GM12801 (cell line): ENCODE data around the gene ZDHHC11B.

ENCODE experiments used
- TF ChIP-seq, protein P1 (sequence below): IDR thresholded peaks from one replicate; pipeline ENCODE4 v1.5.1; 2011; ENCODE audit warnings: control low read depth; ENCODE audit not compliant: insufficient read length; ENCODE audit errors: extremely low read depth

Gene ZDHHC11B

DNA sequence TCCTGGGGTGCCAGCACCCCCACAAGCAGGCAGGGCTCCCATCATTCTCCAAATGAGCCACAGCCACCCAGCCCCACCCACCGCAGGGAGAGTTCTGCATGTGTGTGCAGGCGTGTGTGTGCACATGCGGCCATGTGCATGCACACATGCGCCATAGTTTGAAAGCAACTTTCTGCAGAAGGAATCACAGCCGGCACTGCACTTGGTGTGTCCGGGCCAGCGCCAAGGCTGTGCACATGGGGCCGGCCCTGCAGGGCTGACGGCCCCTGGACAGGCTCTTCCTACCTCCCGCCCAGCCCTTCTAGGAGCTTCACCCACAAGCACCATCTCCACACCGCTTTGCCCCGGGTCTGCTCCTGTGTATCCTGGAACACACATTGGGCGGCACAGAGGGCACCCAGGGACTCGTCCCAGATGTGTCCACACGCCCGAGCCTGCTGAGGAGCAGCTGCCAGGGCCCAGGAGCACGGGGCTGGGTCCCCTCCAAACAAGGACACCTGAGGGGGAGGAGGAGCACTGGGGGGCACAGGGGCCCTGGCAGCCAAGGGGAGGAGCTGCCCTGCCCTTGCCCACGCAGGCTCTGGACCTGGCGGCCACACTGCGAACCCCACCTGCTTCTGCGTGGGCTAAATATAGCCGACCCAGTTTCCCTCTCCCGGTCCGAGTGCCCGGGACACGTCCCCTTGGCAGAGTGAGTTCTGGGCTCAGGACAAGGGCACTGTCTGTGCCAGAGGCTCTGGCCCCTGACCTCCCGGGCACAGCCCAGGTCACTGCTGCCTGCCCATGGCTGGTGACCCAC is 110.5 kb downstream of the ZDHHC11B start:
- TF ChIP-seq, protein P1, sequence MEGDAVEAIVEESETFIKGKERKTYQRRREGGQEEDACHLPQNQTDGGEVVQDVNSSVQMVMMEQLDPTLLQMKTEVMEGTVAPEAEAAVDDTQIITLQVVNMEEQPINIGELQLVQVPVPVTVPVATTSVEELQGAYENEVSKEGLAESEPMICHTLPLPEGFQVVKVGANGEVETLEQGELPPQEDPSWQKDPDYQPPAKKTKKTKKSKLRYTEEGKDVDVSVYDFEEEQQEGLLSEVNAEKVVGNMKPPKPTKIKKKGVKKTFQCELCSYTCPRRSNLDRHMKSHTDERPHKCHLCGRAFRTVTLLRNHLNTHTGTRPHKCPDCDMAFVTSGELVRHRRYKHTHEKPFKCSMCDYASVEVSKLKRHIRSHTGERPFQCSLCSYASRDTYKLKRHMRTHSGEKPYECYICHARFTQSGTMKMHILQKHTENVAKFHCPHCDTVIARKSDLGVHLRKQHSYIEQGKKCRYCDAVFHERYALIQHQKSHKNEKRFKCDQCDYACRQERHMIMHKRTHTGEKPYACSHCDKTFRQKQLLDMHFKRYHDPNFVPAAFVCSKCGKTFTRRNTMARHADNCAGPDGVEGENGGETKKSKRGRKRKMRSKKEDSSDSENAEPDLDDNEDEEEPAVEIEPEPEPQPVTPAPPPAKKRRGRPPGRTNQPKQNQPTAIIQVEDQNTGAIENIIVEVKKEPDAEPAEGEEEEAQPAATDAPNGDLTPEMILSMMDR = no peak

DNA sequence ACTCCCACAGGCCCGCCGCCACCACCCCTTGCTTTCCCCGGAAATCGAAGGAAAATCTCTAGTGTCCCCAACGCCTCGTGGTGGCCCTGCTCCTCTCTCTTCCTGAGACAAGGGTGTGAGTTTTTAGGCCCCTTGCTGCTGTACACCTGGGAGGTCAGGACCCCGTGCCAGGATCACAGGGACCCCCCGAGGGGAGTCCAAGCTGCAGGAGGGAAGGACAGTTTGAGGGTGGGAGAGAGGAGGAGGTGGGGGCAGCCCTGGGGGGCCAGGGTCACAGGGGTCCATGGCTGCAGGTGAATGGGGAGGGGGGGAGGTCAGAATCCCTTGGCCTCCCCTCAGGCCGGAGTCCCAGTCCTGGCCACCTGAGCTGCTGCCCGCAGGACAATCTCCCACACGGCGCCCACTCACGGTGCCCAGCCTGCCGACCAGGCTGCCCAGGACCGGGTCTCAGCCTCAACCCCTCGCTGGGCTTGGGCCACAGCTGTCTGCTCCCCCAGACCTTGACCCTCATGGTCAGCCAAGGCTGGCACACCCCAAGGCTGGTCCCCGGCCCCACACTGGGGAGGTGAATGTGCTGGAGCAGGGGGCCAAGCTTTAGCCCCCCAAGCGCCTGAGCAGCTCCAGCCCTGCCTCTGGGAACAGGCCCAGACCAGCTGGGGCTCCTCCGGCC is 111.2 kb downstream of the ZDHHC11B start:
- TF ChIP-seq, protein P1 = no peak

DNA sequence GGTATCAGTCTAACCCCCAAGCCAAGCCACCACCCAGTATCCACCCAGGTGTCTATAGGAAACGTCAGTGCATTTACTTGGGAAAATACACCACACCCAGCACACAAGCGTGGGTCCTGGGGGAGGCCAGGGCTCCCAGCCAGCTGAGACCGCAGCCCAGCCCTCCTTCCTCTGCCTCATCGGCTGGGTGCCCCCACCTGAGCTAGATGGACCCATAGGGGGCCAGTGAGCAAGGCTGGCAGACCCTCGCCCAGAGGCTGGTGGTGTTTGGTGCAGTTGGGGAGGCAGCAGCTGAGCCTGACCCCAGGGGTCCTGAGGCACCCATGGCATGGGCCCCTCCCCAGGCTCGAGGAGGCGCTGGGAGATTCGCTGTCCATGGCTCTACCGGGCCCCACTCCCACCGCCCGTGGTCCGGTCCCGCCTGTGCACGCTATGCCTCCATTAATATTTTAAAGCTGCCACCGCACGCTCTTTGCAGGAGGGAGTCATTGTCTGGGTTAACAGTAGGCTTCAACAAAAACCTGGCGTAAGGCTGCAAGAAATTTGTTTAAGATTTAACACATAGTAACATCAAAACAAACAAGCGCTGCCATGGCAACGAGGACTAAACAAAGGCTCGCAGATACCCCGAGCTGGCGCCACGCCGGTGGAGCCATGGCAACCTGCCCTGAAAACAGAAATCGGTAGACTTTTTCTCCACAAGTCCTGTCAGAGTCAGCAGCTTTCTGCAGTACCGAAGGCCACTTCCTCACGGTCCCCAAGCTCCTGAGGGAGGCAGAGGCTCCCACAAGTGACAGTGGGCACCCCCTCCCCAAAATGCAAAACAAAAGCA is 112.0 kb downstream of the ZDHHC11B start:
- TF ChIP-seq, protein P1 = no peak

DNA sequence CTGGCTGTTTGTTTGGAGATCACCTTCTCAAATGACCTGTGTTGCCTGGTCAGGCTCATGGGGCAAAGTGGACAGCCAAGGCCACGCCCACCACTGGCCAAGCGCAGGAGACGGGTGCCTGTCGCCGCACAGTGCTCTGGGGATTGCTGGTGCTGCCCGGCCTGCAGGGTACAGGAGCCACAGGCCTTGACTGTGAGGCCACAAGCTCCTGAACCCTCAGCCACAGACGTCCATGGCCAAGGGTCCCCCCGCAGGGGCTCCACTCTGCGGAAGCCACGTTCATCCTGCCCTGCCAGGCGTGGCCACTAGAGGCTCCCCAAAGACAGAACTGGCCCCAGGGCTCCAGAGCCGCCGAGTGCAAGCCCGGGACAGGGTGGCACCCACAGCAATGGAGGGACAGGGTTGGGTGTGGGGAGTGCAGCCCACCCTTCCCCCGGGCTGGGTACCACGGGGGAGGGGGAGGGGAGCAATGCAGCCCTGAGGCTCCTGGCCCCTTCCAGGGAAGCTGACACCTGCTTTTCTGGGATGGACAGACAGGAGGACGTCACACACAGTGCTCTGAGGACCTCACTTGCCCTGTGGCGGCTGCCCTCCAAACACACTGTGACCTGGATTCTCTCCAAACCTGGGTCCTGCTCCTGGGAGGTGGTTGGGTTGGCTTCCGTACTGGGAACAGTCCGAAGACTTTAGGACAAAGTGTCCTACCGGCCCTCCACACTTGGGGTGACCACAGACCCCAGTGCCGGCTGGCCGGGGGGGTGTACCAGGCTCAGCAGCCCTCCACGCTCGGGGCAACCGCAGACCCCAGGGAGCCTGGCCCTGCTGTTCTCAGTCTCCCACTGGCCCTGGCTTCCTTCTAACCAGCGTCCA is 112.8 kb downstream of the ZDHHC11B start:
- TF ChIP-seq, protein P1 = no peak

DNA sequence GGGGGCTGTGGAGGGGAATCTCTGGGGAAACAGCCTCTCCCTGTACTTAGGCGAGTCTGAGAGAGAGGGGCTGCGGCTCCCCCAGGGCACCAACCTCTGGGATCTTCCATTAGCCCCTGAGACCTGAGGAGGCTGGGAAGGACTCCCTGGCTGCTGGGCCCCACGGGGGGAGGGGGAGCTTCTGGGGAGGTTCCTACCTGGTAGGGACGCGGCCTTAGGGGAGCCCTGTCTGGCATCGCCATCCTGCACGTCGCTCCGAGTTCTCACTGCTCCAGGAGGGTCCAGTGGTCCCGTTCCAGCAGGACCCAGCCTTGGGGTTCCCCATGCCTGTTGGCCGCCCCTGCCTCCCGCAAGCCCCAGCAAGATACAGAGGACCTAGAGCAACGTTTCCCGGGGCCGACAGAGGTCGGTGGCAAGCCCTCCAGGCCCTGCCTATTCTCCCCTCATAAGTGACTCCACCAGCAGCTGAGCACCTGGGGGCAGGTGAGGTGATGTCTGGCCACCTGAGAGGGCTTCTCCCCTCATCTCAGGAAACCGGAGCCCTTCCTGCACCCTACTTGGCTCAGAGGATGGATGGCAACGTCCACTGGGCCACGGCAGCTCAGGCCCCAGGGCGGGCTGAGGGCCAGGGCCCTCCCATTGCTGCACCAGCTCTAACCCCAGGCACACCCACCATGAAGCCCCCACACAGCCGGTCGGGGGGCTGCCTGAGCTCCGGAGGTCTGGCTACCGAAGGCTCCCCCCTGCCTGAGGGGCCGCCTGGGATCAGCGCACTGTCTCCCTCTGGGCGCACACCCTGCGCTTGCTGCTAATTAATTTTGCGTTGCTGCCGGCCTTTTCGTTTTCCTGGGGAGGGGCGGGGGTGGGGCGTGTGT is 113.9 kb downstream of the ZDHHC11B start:
- TF ChIP-seq, protein P1 = no peak

DNA sequence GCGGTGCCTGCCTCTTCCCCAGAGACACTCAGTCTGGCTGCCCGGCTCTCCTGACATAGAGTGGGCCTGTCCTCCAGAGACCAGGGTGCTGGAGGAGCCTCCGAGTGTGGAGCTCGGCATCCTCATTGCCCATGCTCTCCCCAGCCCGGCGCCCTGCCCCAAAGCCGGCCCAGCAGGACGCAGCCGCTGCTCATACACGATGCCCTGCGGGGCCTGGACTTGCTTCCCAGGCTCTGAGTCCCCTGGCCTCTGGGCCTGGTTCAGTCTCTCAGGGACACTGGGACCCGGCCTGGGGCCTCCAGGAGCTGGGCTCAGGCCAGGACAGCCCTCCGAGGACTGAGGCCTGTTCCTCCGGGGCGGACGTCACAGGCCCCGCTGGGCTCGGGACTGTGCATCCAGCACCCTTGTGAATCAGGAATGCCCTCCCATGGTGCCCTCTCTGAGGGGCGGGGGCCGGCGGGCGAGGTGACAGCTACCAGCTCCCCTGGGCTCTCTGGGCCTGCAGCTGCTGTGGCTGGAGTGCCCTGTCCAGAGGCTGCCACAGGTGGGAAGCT is 114.6 kb downstream of the ZDHHC11B start:
- TF ChIP-seq, protein P1 = no peak
